IPS-18a (cell line): ENCODE results near the gene C15orf61.

ENCODE experiments used
- H3K27ac ChIP-seq: one replicate; pipeline ENCODE4 v1.5.1; 2013; ENCODE audit warnings: low read length
- H3K27me3 ChIP-seq: one replicate; pipeline ENCODE4 v1.6.1; 2013; ENCODE audit warnings: mild to moderate bottlenecking, low read length; ENCODE audit not compliant: control insufficient read depth, insufficient read depth
- H3K36me3 ChIP-seq: one replicate; pipeline ENCODE4 v1.6.1; 2013; ENCODE audit warnings: low read depth, low read length; ENCODE audit not compliant: control insufficient read depth
- H3K4me1 ChIP-seq: one replicate; pipeline ENCODE4 v1.6.1; 2013; ENCODE audit warnings: low read depth, low read length; ENCODE audit not compliant: control insufficient read depth
- H3K4me3 ChIP-seq: one replicate; pipeline ENCODE4 v1.5.1; 2013; ENCODE audit warnings: low read length
- H3K9ac ChIP-seq: one replicate; pipeline ENCODE4 v1.6.1; 2013; ENCODE audit warnings: mild to moderate bottlenecking, low read length, moderate library complexity
- H3K9me3 ChIP-seq: one replicate; pipeline ENCODE4 v1.6.1; 2013; ENCODE audit warnings: low read depth, low read length; ENCODE audit not compliant: control insufficient read depth

The C15orf61 gene

GRCh38 chr15:67575039-67575502, 54.1 kb downstream of the C15orf61 start:
- Histone ChIP-seq H3K27ac (no peak overlapping the region), H3K36me3 (no peaks in the 10 kb centered on the region), H3K27me3 (no peaks in the 10 kb centered on the region), H3K4me3 (no peak overlapping the region), H3K9me3 (no peaks in the 10 kb centered on the region), H3K9ac (no peak overlapping the region), H3K4me1 (peaks cover 4% of the 10 kb centered on the region)

GRCh38 chr15:67578020-67578600, 57.2 kb downstream of the C15orf61 start:
- Histone ChIP-seq H3K27ac (no peak overlapping the region), H3K36me3 (no peaks in the 10 kb centered on the region), H3K9me3 (no peaks in the 10 kb centered on the region), H3K4me3 (no peak overlapping the region), H3K27me3 (no peaks in the 10 kb centered on the region), H3K9ac (no peak overlapping the region), H3K4me1 (peaks cover 4% of the 10 kb centered on the region)

GRCh38 chr15:67579164-67579563, 58.2 kb downstream of the C15orf61 start:
- H3K27me3 ChIP-seq: no peaks in the 10 kb centered on the region
- no peak overlapping the region for H3K4me3 ChIP-seq
- H3K27ac ChIP-seq: no peak overlapping the region
- H3K9me3 ChIP-seq: no peaks in the 10 kb centered on the region
- peaks cover 4% of the 10 kb centered on the region for H3K4me1 ChIP-seq
- no peaks in the 10 kb centered on the region for H3K36me3 ChIP-seq
- no peak overlapping the region for H3K9ac ChIP-seq
